SK-N-SH (cell line): Measurements from ENCODE around the gene DOCK6. TPM values are rescaled to one million over a fixed set of nuclear protein-coding genes. Genes with fewer than 3 reads are reported as not detected.
A peak's percentile ranks its signal among the peaks of the same experiment; 100 is the strongest.

Source experiments
- CTCF ChIA-PET: fragments of 300-600, 350-600 bp; formaldehyde crosslinking; extraction: SDS; loops from one replicate; lab custom pipeline; 2021; lab: Yijun Ruan, JAX
- POLR2A ChIA-PET: fragments of 350-600 bp; sonication (Branson Sonifier 250); formaldehyde crosslinking; extraction: SDS; loops from one replicate; lab custom pipeline; 2020; ENCODE audit warnings: antibody characterized with exemption, inconsistent platforms; lab: Yijun Ruan, JAX
- DNase-seq: peaks from one replicate; pipeline ENCODE4 v3.0.0; 2012
- H2AFZ ChIP-seq: fragments of 200-600 bp; sonication (generic); 2 replicates; pipeline ENCODE4 v1.8.1; 2016; ENCODE audit warnings: antibody characterized with exemption, mild to moderate bottlenecking, low read depth
- H3F3A ChIP-seq: fragments of 200-600 bp; sonication (generic); replicated peaks from 2 replicates; pipeline ENCODE3; 2016; ENCODE audit warnings: antibody characterized with exemption, mild to moderate bottlenecking; ENCODE audit not compliant: insufficient read depth
- H3K27ac ChIP-seq, 2 experiments: fragments of 200-500 bp in 1 of 2; fragments of 200-600 bp in 1 of 2; sonication (Bioruptor generic) in 1 of 2; sonication (generic), shearing (Covaris generic) in 1 of 2; 2 replicates each; pipeline versions ENCODE4 v1.5.1 to v1.6.1; 2014 to 2016; ENCODE audit warnings: low read depth in 2 of 2, inconsistent platforms in 1 of 2, low read length in 1 of 2, mild to moderate bottlenecking in 1 of 2, mixed read lengths in 1 of 2
- H3K27me3 ChIP-seq: fragments of 200-600 bp; sonication (generic), shearing (Covaris generic); 2 replicates; pipeline ENCODE4 v1.6.1; 2016; ENCODE audit warnings: mixed run types; ENCODE audit not compliant: insufficient read depth
- H3K36me3 ChIP-seq, 2 experiments: fragments of 200-500 bp in 1 of 2; fragments of 200-600 bp in 1 of 2; sonication (Bioruptor generic) in 1 of 2; sonication (generic) in 1 of 2; replicated peaks in 1 of 2; 2 replicates each; pipeline versions ENCODE3 to v1.5.1; 2014 to 2016; ENCODE audit warnings: low read length in 1 of 2, mild to moderate bottlenecking in 1 of 2; ENCODE audit not compliant: insufficient read depth in 2 of 2, control insufficient read depth in 1 of 2
- H3K4me1 ChIP-seq, 2 experiments: fragments of 200-500 bp in 1 of 2; fragments of 200-600 bp in 1 of 2; sonication (Bioruptor generic) in 1 of 2; sonication (generic), shearing (Covaris generic) in 1 of 2; 2 replicates each; pipeline versions ENCODE4 v1.5.1 to v1.6.1; 2014 to 2016; ENCODE audit warnings: low read depth in 1 of 2, low read length in 1 of 2, mixed run types in 1 of 2; ENCODE audit not compliant: insufficient read depth in 2 of 2, control insufficient read depth in 1 of 2
- H3K4me2 ChIP-seq: fragments of 200-600 bp; sonication (generic), shearing (Covaris generic); 2 replicates; pipeline ENCODE4 v1.6.1; 2017; ENCODE audit warnings: mixed run types
- H3K4me3 ChIP-seq, 2 experiments: fragments of 200-500 bp in 1 of 2; fragments of 200-600 bp in 1 of 2; sonication (Bioruptor generic) in 1 of 2; sonication (generic), shearing (Covaris generic) in 1 of 2; 2 replicates each; pipeline versions ENCODE4 v1.5.1 to v1.8.1; 2014 to 2016; ENCODE audit warnings: low read depth in 2 of 2, inconsistent platforms in 1 of 2, low read length in 1 of 2, mild to moderate bottlenecking in 1 of 2, mixed read lengths in 1 of 2, moderate library complexity in 1 of 2
- H3K79me2 ChIP-seq: fragments of 200-600 bp; sonication (generic); 2 replicates; pipeline ENCODE4 v1.8.1; 2017; ENCODE audit warnings: mild to moderate bottlenecking; ENCODE audit not compliant: insufficient read depth
- H3K9ac ChIP-seq: fragments of 200-600 bp; sonication (generic); 2 replicates; pipeline ENCODE4 v1.6.1; 2017; ENCODE audit warnings: mixed run types
- H3K9me2 ChIP-seq: fragments of 200-600 bp; sonication (generic); 2 replicates; pipeline ENCODE4 v1.6.1; 2017; ENCODE audit warnings: mixed run types
- H3K9me3 ChIP-seq: fragments of 200-600 bp; sonication (generic); 2 replicates; pipeline ENCODE4 v1.6.1; 2017; ENCODE audit warnings: mixed run types, mild to moderate bottlenecking, moderate library complexity
- H4K20me1 ChIP-seq: fragments of 200-600 bp; sonication (generic); 2 replicates; pipeline ENCODE4 v1.6.1; 2017; ENCODE audit warnings: mild to moderate bottlenecking, mixed run types; ENCODE audit not compliant: insufficient read depth
- CHD2 ChIP-seq: fragments of 150-350 bp; IDR thresholded peaks from 2 replicates; pipeline ENCODE4 v1.6.1; 2018; ENCODE audit warnings: low read length; ENCODE audit not compliant: partially characterized antibody
- ELF1 ChIP-seq: IDR thresholded peaks from 2 replicates; pipeline ENCODE4 v1.4.0; 2012
- EZH2phosphoT487 ChIP-seq: fragments of 200-600 bp; sonication (generic); IDR thresholded peaks from 2 replicates; pipeline ENCODE4 v1.6.1; 2017; ENCODE audit warnings: low read depth, mixed run types, mild to moderate bottlenecking, antibody characterized with exemption, moderate library complexity, borderline replicate concordance
- FOSL2 ChIP-seq: IDR thresholded peaks from 2 replicates; pipeline ENCODE4 v1.4.0; 2012; ENCODE audit warnings: low read depth, mild to moderate bottlenecking, moderate library complexity, borderline replicate concordance
- FOXJ3 ChIP-seq: sonication (generic); formaldehyde crosslinking; IDR thresholded peaks from 2 replicates; pipeline ENCODE4 v1.5.1; 2020; ENCODE audit warnings: mild to moderate bottlenecking, missing genetic modification reagents
- GABPA ChIP-seq: IDR thresholded peaks from 2 replicates; pipeline ENCODE4 v1.4.0; 2012; ENCODE audit warnings: low read depth, mild to moderate bottlenecking
- GATA2 ChIP-seq: sonication (generic); formaldehyde crosslinking; IDR thresholded peaks from 2 replicates; pipeline ENCODE4 v1.5.0; 2020; ENCODE audit warnings: mild to moderate bottlenecking, missing genetic modification reagents
- IRF3 ChIP-seq: fragments of 150-350 bp; IDR thresholded peaks from 2 replicates; pipeline ENCODE4 v1.6.1; 2016; ENCODE audit warnings: mild to moderate bottlenecking, low read depth, low read length
- JUND ChIP-seq: IDR thresholded peaks from 2 replicates; pipeline ENCODE4 v1.4.0; 2012
- MXI1 ChIP-seq: IDR thresholded peaks from 2 replicates; pipeline ENCODE4 v1.6.1; 2012; ENCODE audit warnings: mild to moderate bottlenecking, low read depth, low read length, improper control_type of control experiment
- NFIC ChIP-seq: IDR thresholded peaks from 2 replicates; pipeline ENCODE4 v1.4.0; 2012; ENCODE audit warnings: borderline replicate concordance
- POLR2AphosphoS5 ChIP-seq: IDR thresholded peaks from 2 replicates; pipeline ENCODE4 v1.6.1; 2012; ENCODE audit warnings: low read depth, low read length
- RAD21 ChIP-seq: IDR thresholded peaks from 2 replicates; pipeline ENCODE4 v1.6.1; 2012; ENCODE audit warnings: mild to moderate bottlenecking, low read length
- TEAD4 ChIP-seq: IDR thresholded peaks from 2 replicates; pipeline ENCODE4 v1.4.0; 2012; ENCODE audit warnings: mild to moderate bottlenecking, borderline replicate concordance; ENCODE audit not compliant: insufficient read depth
- USF1 ChIP-seq: IDR thresholded peaks from 2 replicates; pipeline ENCODE4 v1.4.0; 2012; ENCODE audit warnings: low read depth, borderline replicate concordance
- USF2 ChIP-seq: fragments of 150-350 bp; IDR thresholded peaks from 2 replicates; pipeline ENCODE4 v1.6.1; 2017; ENCODE audit warnings: antibody characterized with exemption, low read length, low read depth, borderline replicate concordance
- WGBS: methylation state at CpG from one replicate; pipeline ENCODE4 v1.1.6; 2017; ENCODE audit warnings: low lambda C conversion rate; 5-methylcytosine and 5-hydroxymethylcytosine counted together
- polyA plus RNA-seq, 3 experiments: library from polyadenylated mRNA; depleted of rRNA; stranded (reverse); fragments of >200 nt; gene quantifications; 2 replicates each; pipeline ENCODE4 v1.2.3, GENCODE V29; 2012

DOCK6 gene
- polyA plus RNA-seq, 1 of the 3 experiments (the other 2 are of a cell fraction), result 18.3 TPM

- Histone ChIP-seq H3K79me2 (no peaks in the 10 kb centered on the region), H4K20me1 (no peaks in the 10 kb centered on the region), H2AFZ (no peak overlapping the region), H3K9me3 (no peaks in the 10 kb centered on the region), H3K9me2 (no peaks in the 10 kb centered on the region), H3K4me3 (no peak overlapping the region), H3F3A (no peaks in the 10 kb centered on the region), H3K4me1 (peaks cover 0 to 5% of the 10 kb centered on the region in 2 experiments; a peak in 1 of 4 replicates), H3K36me3 (no peaks in the 10 kb centered on the region), H3K27me3 (no peaks in the 10 kb centered on the region; the same call in 1 of the 2 replicates), H3K9ac (no peak overlapping the region), H3K4me2 (peak overlapping the region; percentile 28; the same call in 1 of the 2 replicates), H3K27ac (peak overlapping the region in 1 of 2 experiments; percentile 5; a peak in 2 of 4 replicates)
- TF ChIP-seq NFIC, result peak; percentile 25; the same call in 1 of the 2 replicates
- TF ChIP-seq CHD2, result no peak
- 0 out of 2 replicates have a peak, but pooled peaks have one; percentile 12 for TF ChIP-seq GATA2 (CRISPR knock-in tag)
- 25% methylated on average over 11 of the region's 11 CpGs for WGBS
- peak; percentile 67 for DNase-seq
- CTCF ChIA-PET, result interaction anchor here (0.8 to 1.3 kb wide), 8 partner anchors 12 to 201 kb away, joined by 3 to 5 read pairs (median 3); no protein-coding TSS in a partner anchor
- POLR2A ChIA-PET, result interaction anchor here (1.2 kb wide), 1 partner anchor 94 kb away, joined by 3 read pairs; no protein-coding TSS in a partner anchor
Measured at GRCh38 chr19:11281356-11282049, 19.2 kb upstream of the DOCK6 start.

- 80% methylated on average over 5 of the region's 5 CpGs for WGBS
- Histone ChIP-seq H3F3A (no peaks in the 10 kb centered on the region), H3K9ac (no peak overlapping the region), H3K4me1 (peaks cover 0 to 5% of the 10 kb centered on the region in 2 experiments; a peak in 1 of 4 replicates), H4K20me1 (no peaks in the 10 kb centered on the region), H3K9me2 (no peaks in the 10 kb centered on the region), H3K79me2 (no peaks in the 10 kb centered on the region), H3K4me2 (no peak overlapping the region), H3K4me3 (no peak overlapping the region), H3K9me3 (no peaks in the 10 kb centered on the region), H3K36me3 (no peaks in the 10 kb centered on the region), H3K27ac (no peak overlapping the region), H3K27me3 (no peaks in the 10 kb centered on the region; the same call in 1 of the 2 replicates), H2AFZ (no peak overlapping the region)
- ChIA-PET CTCF (interaction anchor here (0.6 to 1.5 kb wide), 3 partner anchors 15 to 203 kb away, joined by 3 to 4 read pairs (median 4); no protein-coding TSS in a partner anchor), POLR2A (no interaction called here)
- no peak for DNase-seq
- no peak for TF ChIP-seq EZH2phosphoT487
- no peak for TF ChIP-seq TEAD4
- no peak for TF ChIP-seq GABPA
- TF ChIP-seq NFIC, result no peak
- TF ChIP-seq ELF1, result no peak
- TF ChIP-seq MXI1, result no peak
- no peak for TF ChIP-seq FOXJ3
- no peak for TF ChIP-seq USF2
- TF ChIP-seq POLR2AphosphoS5, result no peak
- TF ChIP-seq USF1, result no peak
- TF ChIP-seq IRF3, result no peak
- TF ChIP-seq FOSL2, result no peak
- no peak for TF ChIP-seq RAD21
- no peak for TF ChIP-seq JUND
Measured at GRCh38 chr19:11279505-11280236, 17.3 kb upstream of the DOCK6 start.
